RWPE1 (cell line): ENCODE data around the gene TTLL8.

Source experiments
- CTCF ChIA-PET: fragments of 350-600 bp; sonication (Branson Sonifier 250); formaldehyde crosslinking; extraction: SDS; loops from one replicate; lab custom pipeline; 2021; lab: Yijun Ruan, JAX
- POLR2A ChIA-PET: fragments of 400-600 bp; formaldehyde crosslinking; extraction: SDS; loops from one replicate; lab custom pipeline; 2020; ENCODE audit warnings: antibody characterized with exemption; ENCODE audit not compliant: low non-redundant PET; lab: Yijun Ruan, JAX
- DNase-seq: peaks from one replicate; pipeline ENCODE4 v3.0.0; 2012; ENCODE audit warnings: low spot score
- H3K27ac ChIP-seq: fragments of 450-650 bp; 2 replicates; pipeline ENCODE4 v1.5.1; 2017
- CTCF ChIP-seq: fragments of 450-650 bp; conservative IDR thresholded peaks from 2 replicates; pipeline ENCODE4 v1.5.1; 2017; ENCODE audit warnings: low read depth, mild to moderate bottlenecking

The TTLL8 gene

GRCh38 chr22:50058061-50058905 is at the start of gene TTLL8:
Gene TTLL8, minus strand, starts transcription at chr22:50058298.
- no peak for DNase-seq
- no peak within 1 kb of the TSS for H3K27ac ChIP-seq
- no peak for TF ChIP-seq CTCF
- ChIA-PET CTCF (interaction anchor here (0.7 kb wide), 1 partner anchor 87 kb away, joined by 3 read pairs; no protein-coding TSS in a partner anchor), POLR2A (no interaction called here)

GRCh38 chr22:50107529-50107928 is 49.4 kb upstream of the TTLL8 start:
- CTCF ChIA-PET, result no interaction called here
- H3K27ac ChIP-seq, result peak overlapping the region; percentile 9
- POLR2A ChIA-PET, result no interaction called here
- DNase-seq, result no peak
- TF ChIP-seq CTCF, result no peak

- CTCF ChIA-PET, result interaction anchor here (0.6 kb wide), 1 partner anchor 75 kb away, joined by 4 read pairs; no protein-coding TSS in a partner anchor
These were observed 47.4 kb upstream of the TTLL8 start for GRCh38 chr22:50105208-50106100.

GRCh38 chr22:50104141-50104544 is 46.0 kb upstream of the TTLL8 start:
- no peak overlapping the region for H3K27ac ChIP-seq
- no peak for TF ChIP-seq CTCF
- POLR2A ChIA-PET, result no interaction called here
- DNase-seq, result no peak
- CTCF ChIA-PET, result interaction anchor here (0.7 kb wide), 1 partner anchor 230 kb away, joined by 3 read pairs; no protein-coding TSS in a partner anchor

More at GRCh38 chr22:50105208-50106100, 47.4 kb upstream of the TTLL8 start:
- no peak for TF ChIP-seq CTCF
- POLR2A ChIA-PET, result no interaction called here
- peak; percentile 36 for DNase-seq
- H3K27ac ChIP-seq, result peak overlapping the region; percentile 49

- CTCF ChIA-PET, result no interaction called here
- TF ChIP-seq CTCF, result no peak
- POLR2A ChIA-PET, result no interaction called here
- H3K27ac ChIP-seq, result peak overlapping the region; percentile 20
- peak; percentile 43 for DNase-seq
These were observed 44.8 kb upstream of the TTLL8 start for GRCh38 chr22:50102946-50103345.
